Right renal pelvis (tissue), 4 donors: ENCODE results near the gene STRIP2. TPM values are rescaled to one million over a fixed set of nuclear protein-coding genes. Genes with fewer than 3 reads are reported as not detected.
"Not testable (repeated sequence)": the region's sequence is repeated elsewhere in the genome, so short reads cannot be mapped to it uniquely, and the experiment has no call there.

Source experiments
- DNase-seq, 4 donors: peaks; one replicate each; pipeline ENCODE4 v3.0.0-alpha.2; 2013; ENCODE audit warnings: low read depth in 4 of 4, low spot score in 3 of 4, missing footprints in 1 of 4
- polyA plus RNA-seq, 4 donors: library from polyadenylated mRNA; unstranded; fragments of 120-200 nt; gene quantifications; one replicate each; pipeline ENCODE4 v1.2.1, GENCODE V29; 2013; ENCODE audit not compliant: insufficient read length in 4 of 4

The STRIP2 gene, protein sequence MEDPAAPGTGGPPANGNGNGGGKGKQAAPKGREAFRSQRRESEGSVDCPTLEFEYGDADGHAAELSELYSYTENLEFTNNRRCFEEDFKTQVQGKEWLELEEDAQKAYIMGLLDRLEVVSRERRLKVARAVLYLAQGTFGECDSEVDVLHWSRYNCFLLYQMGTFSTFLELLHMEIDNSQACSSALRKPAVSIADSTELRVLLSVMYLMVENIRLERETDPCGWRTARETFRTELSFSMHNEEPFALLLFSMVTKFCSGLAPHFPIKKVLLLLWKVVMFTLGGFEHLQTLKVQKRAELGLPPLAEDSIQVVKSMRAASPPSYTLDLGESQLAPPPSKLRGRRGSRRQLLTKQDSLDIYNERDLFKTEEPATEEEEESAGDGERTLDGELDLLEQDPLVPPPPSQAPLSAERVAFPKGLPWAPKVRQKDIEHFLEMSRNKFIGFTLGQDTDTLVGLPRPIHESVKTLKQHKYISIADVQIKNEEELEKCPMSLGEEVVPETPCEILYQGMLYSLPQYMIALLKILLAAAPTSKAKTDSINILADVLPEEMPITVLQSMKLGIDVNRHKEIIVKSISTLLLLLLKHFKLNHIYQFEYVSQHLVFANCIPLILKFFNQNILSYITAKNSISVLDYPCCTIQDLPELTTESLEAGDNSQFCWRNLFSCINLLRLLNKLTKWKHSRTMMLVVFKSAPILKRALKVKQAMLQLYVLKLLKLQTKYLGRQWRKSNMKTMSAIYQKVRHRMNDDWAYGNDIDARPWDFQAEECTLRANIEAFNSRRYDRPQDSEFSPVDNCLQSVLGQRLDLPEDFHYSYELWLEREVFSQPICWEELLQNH
- 1 to 10 TPM; 2.8 to 3.0 (median 2.9) TPM for polyA plus RNA-seq

DNA sequence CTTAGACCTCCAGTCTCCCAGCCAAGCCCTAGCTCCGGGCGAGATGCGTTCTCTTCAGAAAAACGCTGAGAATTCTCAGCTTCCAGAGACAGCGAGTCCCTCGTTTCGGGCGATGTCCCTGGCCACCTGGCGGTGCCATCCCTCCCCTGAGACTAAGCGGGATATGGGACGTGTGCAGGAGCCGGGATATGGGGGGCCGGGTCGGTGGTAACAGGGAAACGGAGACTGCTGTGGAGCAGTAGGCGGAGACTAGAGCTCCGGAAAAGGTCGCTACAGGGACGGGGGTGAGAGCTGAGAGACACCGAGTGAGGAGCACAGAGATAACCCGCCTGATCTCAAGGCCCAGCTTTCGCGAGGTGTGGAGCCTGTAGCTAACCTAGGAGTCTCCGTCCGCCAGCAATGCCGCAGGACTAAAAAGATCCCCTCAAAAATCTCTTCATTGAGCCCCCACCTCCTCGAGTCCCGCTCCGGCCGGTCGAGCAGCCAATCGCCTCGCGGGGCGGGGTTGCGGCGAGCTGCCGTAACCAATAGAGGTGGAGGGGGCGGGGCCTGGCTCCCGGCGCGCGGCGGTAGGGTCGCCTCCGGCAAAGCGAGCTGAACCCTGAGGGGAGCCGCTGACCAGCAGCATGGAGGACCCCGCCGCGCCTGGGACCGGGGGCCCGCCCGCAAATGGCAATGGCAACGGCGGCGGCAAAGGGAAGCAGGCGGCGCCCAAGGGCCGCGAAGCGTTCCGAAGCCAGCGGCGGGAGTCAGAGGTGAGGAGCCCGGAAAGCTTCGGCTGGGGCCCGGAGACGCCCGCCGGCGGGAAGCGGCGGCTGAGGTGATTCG is at the start of gene STRIP2:
TSS of gene STRIP2 (plus strand) at position 586 of the 828 bp plus-strand sequence. CDS start at position 627, 41 bp downstream.
- peak; percentile 68 to 81 (median 72) for DNase-seq

DNA sequence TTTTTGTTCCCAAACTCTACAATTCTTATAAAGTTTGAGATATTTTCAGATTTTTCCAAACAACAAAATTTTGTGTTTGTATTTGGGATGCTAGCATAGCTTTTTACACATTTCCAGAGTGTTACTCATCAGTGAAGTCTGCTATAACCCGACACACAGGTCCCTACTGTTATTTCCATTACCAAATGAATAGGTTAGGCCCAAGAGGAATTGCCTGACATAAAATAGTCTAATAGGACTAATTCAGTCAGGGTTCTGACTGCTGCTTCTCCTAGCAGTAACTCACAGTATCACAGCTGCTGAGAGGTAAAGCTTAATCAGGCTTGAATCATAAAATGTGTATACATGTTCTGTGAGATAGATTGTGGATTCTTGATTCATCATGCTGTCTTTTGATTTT is 49.1 kb upstream of the STRIP2 start:
- no peak for DNase-seq

DNA sequence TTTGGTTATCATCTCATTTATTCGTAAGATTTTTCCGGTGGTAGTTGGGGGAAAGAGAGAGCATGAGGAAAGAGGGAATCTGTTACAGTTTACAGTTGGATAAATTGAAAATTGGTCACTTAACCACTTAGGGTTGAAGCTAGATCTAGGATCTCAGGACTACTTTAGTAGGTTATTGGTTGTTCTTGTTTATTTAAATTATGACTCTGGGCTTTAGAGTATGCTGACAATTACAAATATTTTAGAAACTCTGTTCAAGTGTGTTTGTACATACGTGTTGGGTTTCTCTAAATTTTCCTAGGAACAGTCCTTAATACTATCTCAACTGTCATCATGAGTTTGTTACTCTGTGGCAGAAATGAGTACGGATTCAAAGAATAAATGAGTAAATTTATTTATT is 48.6 kb upstream of the STRIP2 start:
- DNase-seq = no peak

DNA sequence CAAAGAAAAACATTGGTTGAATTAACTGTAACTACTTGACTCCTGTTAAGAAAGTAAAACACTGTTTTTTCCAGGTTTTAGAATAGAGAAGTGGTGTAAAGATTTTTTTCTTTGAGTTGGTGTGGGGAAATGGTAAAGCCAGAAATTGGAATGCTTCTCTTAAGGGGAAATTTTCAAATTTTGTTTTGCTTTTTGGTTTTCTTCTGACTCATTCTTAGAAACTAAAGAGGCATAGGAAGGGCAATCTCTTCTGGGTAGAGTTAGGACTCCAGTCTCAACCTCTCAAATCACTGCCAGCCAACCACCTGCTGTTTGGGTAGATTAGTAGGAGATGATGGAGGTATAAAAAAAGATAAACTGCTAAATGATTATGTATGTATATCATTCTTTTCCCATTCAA is 47.7 kb upstream of the STRIP2 start:
- DNase-seq = no peak

DNA sequence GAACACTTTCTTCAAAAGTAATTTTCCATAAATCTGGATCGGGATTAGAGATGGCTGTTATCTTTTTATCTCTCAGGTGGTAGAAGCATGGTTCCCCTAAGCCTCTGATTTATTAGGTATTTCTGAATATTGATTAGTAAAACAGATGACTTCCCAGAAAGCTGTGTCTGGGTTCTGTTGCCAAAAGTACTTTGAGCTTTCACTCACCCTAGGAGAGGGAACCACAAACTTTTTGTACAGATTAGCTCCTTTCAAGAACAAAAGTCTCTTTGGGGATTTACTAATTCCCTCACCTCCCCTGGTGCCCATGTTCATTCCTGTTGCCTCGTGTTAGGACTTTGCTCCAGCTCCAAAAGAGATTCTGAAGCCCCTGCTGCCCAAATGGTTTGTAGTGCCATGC is 46.7 kb upstream of the STRIP2 start:
- DNase-seq = no peak

DNA sequence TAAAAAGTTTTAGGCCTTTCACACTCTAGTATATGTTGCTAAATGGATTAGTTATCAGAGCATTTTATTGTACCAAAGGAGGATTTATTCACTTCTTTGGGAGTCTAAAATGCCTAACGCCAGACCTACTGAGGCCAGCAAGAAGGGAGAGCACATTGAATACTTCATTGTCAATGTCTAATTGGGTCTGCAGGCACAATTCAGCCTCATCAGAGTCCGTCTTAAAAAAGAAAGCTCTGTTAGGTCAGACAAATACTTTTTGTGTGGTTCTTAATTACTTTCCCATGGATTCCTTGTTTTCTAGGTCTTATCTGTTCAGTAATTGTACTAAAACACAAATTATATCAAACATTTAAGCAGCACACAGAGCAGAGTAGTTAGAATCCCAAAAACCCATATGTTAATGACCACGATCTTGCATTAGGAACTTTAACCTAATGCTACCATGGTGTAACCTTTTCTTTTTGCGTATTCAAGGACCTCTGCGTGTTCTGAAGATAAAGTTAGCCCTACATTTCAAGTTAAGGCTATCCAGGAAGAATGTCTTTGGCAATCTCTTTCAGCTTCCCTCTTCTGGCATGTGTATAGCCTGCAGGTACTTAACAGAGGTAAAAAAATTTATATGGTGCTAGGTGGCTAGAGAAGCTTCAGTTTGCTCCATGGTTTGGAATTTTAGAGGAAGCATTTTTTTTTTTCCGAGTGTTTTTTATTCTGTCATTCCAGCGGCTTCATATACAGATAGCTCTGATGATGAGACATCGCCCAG is 45.7 kb upstream of the STRIP2 start:
- no peak for DNase-seq

DNA sequence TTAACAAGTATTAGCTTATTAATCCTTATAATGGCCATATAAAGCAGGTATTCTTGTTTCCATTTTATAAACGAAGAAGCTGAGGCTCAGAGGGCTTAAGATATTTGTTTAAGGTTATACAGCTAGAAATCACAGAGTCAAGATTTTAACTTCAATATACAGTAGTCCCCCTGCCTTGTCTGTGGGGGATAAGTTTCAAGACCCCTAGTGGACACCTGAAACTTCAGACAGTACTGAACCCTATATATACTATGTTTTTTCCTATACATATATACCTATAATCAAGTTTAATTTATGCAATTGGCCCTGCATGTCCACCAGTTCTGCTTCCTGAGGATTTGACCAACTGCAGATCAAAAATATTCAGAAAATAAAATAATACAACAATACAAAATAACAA is 44.4 kb upstream of the STRIP2 start:
- DNase-seq = no peak

DNA sequence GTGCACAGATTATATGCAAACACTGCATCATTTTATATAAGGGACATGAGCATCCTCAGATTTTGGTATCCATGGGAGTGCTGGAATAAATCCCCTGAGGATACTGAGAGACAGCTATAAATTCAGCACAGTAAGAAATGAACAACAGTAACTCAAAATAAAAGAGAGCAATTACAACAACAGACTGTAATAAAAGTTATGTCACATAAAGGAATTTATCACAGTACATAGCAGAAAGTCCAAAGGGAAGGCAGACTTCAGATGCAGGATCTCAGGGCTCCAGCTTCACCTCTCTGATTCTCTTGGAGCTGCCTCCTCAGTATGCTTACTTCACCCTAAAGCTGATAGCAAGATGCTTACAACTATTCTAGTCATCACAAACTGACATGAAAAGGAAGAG is 43.9 kb upstream of the STRIP2 start:
- no peak for DNase-seq

DNA sequence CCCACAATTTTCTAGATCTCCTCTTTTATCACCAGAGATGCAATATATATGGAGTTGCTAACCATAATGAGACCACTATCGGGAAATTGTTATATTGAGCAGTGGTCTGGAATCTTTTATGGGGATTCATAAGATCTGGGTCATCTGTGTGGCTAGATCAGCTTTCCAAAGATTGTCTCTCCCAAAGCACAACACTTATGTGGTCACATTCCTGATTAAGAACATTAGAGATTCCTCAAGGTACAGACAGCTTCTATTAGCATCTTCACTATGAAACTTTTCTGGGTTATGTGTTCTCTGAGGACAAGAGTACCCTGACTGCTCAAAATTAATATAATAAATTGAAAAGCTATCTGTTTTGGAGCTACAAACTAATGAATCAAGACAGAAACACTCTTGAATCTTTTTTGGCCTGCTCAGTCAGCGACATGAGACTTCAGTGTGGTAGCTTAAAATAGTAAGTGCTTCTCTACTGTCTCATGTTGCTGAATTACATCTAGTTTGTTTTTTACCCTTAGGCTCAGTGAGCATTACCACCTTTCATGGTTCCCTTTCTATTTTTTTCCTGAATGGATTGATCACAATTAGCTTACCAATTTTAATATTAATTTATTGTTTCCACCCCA is 42.6 kb upstream of the STRIP2 start:
- no peak for DNase-seq

DNA sequence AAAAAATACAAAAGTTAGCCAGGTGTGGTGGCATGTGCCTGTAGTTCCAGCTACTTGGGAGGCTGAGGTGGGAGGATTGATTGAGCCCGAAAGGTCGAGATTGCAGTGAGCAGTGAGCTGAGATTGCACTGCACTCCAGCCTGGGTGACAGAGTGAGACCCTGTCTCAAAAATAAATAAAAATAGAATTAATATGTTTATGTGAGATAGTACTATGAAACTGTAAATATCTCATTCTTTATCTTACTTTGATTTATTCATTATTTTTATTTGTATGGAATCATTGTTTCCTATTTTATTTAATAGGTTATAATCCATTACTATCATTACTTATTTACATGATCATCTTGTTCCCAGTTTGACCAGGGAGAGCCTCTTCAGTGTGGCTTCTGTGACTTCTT is 41.0 kb upstream of the STRIP2 start:
- no peak for DNase-seq

DNA sequence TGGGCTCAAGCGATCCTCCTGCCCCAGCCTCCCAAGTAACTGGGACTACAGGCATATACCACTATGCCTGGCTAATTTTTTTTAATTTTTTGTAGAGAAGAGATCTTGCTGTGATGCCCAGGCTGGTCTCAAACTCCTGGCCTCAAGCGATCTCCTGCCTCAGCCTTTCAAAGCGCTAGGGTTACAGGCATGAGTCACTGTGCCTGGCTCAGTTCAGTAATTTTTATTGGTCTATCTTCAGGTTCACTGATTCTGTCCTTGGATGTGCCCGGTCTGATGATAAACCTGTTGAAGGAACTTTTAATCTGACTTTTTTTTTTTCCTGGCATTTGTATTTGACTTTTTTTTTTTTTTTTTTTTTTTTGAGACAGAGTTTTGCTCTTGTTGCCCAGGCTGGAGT is 40.1 kb upstream of the STRIP2 start:
- no peak for DNase-seq

DNA sequence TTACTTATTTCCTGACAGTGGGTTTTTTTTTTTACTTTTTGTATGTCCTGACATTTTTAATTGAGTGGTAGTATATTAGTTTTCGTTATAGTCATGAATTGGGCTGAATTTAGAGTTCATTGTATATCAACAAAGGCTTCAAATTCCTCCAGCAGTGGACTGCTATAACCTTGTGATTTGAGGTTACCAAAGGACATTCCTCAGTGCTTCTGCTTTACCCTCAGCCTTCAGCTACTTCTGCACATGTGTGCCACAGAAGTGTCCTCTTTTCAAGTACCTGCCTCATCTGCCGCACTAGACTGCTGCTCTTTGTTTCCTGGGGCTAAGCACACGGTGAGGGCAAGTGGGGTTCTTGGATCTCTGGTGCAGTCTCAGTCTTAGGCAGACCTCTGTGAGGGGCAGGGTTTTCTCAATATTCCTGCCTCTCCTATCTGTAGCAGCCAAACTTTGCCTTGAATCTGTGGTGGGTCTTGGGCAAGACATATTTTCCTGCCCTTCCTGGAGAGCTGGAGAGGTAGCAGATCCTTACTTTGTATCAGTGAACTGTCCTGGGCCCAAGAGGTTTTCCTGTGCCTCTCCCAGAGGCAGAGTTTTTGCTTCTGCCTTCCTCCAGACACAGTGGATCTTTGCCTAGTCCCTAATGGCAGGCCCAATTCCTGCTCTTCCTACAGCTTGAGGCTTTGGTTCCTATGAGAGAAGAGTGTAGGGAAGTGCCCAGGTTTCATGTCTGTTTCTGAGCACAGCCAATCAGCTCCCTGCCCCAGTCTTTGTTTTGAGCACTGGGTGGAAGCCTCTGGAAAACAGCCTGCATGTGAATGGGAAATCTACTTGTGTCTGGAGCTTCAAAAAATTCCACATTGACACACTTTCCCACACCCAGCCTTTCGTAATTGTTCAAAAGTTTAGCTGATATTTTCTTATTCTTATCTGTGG is 39.0 kb upstream of the STRIP2 start:
- DNase-seq = no peak

DNA sequence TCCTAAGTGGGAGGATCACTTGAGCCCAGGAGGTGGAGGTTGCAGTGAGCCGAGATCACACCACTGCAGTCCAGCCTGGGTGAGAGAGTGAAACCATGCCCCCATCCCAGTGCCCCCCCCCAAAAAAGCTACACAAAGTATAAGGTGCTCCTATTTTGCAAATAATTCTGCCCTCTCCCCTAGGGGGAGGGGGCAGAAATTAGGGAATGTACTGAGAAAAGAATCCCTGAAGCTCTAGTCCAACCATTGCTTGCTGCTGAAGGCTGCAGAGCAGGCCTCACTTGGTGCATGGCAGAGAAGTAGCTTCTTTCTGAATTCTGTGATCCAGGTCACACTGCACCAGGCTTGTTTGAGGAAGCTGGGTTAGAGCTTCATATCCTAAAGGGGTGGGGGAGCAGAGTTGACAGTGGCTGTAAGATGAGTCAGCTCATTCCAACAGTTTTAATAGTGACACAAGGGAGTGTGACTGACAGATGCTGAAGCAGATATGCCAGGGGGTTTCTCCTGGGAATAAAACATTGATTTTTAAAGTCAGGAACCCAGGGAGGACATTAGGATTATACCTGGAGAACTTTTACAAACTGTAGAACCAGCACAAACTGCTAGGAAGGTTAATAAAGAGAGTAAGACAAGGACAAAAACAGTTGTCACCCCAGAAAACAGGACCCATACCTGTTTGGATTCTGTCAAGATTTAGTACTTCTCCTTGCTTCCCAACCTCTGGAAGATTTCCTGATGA is 32.8 kb upstream of the STRIP2 start:
- DNase-seq = no peak

DNA sequence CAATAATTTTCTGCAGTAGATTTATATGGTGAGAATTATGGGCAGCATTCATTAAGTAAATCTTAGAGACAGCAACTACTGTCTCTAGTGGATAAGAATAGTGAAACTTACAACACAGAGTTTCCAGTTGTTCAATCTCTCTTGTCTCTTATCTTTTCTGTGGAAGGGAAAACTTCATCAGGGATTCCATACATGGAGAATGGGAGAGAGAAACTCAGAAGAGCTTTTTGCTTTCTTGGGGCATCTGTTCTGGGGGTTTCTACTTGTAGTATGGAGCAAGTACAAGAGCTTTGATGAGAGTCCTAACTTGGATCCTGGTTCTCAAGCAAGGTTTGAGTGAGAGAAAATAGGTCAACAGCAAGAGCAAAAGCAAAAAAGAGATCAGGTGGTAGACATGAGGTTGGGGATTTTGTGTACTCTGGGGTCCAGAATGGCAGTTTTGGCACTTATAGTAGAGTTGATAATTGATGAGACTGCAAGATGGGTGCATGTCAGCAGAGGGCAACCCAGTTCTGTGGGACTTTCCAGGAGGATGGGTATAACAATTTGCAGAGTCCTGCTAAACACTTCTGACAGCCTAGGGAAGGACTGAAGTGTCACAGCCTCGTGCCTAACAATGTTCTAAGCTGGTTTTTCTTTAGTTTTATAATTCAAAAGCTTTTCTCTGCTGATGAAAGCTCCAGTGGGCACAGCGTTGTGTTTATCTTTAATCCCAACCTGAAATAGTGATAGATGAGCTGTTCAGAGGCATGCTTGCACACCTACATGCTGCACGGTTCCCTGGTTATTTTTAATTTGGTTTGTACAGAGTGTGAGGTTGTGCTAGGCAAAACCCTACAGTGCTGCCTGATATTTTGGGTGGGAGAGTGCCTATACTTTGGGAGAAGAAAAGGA is 32.0 kb upstream of the STRIP2 start:
- no peak for DNase-seq

DNA sequence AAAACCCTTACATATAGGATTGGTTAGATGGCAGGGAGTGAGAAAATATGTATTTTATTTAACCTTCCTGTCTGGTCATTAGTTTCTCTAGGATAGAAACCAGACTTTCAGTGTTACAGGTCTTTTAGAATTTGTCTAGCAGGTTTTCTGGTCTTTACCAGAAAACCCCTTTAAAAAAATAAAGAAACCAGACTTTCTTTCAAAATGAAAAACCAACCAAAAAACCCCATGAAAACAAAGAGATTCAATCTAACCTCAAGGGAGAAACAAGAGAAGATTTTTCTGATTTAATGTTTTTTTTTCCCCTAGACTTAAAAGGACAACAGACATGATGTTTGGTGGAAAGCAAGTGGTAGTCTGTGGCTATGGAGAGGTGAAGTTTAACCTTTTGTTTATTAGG is 28.7 kb upstream of the STRIP2 start:
- DNase-seq = no peak

DNA sequence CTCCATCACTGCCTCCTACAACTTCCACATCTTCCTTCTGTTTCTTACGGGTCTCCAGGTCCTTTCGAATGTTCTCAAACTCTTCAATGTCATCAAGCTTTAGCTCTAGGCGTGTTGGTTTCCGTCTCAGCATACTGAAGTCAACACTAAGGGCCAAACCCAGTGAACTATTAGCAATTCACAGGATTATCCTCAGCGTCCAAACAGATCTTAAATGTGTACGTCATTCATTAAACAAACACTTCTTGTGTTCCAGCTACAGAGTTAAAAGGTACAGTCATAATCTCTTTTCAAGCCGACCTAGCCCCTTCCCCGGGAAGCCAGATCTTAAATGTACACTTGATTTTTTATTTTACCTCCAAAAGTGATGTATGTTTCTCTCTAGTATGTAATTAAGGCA is 24.0 kb upstream of the STRIP2 start:
- DNase-seq = not testable (repeated sequence)

DNA sequence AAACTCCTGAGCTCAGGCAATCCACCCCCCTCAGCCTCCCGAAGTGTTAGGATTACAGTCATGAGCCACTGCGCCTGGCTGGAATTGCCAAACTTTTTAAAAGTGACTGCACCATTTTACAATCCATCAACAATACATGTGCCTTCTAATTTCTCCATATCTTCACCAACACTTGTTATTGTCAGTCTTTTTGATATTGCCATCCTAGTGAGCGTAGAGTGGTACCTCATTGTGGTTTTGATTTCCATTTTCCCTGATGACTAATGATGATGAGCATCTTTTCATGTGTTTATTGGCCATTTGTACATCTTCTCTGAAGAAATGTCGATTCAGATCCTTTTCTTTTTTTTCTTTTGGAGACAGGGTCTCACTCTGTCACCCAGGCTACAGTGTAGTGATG is 21.7 kb upstream of the STRIP2 start:
- no peak for DNase-seq
